ENCODE measurements around the gene HSPA1L.

HSPA1L gene

GRCh38 chr6:31825553-31825952 is 10.5 kb upstream of the HSPA1L start:
- TF ChIP-seq TAF1 (IDR thresholded peaks at IDR 0.05; ENCODE audit: borderline replicate concordance, insufficient read depth, low read length) (no peak), SIN3A (IDR thresholded peaks at IDR 0.05; ENCODE audit: borderline replicate concordance, insufficient read depth, low read length) (no peak), FOXP2 (optimal IDR thresholded peaks at IDR 0.05; ENCODE audit: borderline replicate concordance, extremely low read depth, extremely low read length, insufficient read depth) (no peak), REST (IDR thresholded peaks at IDR 0.05; ENCODE audit: insufficient read depth in 1 of 2, low read depth in 2 of 2, low read length in 2 of 2) (no peak), POLR2AphosphoS5 (IDR thresholded peaks at IDR 0.05; ENCODE audit: low read depth, low read length) (no peak)

- TF ChIP-seq REST (IDR thresholded peaks at IDR 0.05; ENCODE audit: insufficient read depth in 1 of 2, low read depth in 2 of 2, low read length in 2 of 2) (0 out of 4 replicates have a peak, but pooled peaks of 1 of the 2 experiments have one; percentile 35), FOXP2 (optimal IDR thresholded peaks at IDR 0.05; ENCODE audit: borderline replicate concordance, extremely low read depth, extremely low read length, insufficient read depth) (no peak), TAF1 (IDR thresholded peaks at IDR 0.05; ENCODE audit: borderline replicate concordance, insufficient read depth, low read length) (peak; percentile 58; the same call in 1 of the 2 replicates), POLR2AphosphoS5 (IDR thresholded peaks at IDR 0.05; ENCODE audit: low read depth, low read length) (peak; percentile 79), SIN3A (IDR thresholded peaks at IDR 0.05; ENCODE audit: borderline replicate concordance, insufficient read depth, low read length) (no peak)
Measured at GRCh38 chr6:31822036-31822821, 7.1 kb upstream of the HSPA1L start.

GRCh38 chr6:31821301-31822035 is 6.4 kb upstream of the HSPA1L start:
- TF ChIP-seq POLR2AphosphoS5 (IDR thresholded peaks at IDR 0.05; ENCODE audit: low read depth, low read length) (peak; percentile 87), SIN3A (IDR thresholded peaks at IDR 0.05; ENCODE audit: borderline replicate concordance, insufficient read depth, low read length) (0 out of 2 replicates have a peak, but pooled peaks have one; percentile 10), FOXP2 (optimal IDR thresholded peaks at IDR 0.05; ENCODE audit: borderline replicate concordance, extremely low read depth, extremely low read length, insufficient read depth) (no peak), TAF1 (IDR thresholded peaks at IDR 0.05; ENCODE audit: borderline replicate concordance, insufficient read depth, low read length) (0 out of 2 replicates have a peak, but pooled peaks have one; percentile 16)

- TF ChIP-seq SIN3A (IDR thresholded peaks at IDR 0.05; ENCODE audit: borderline replicate concordance, insufficient read depth, low read length) (no peak), REST (IDR thresholded peaks at IDR 0.05; ENCODE audit: insufficient read depth in 1 of 2, low read depth in 2 of 2, low read length in 2 of 2) (no peak), FOXP2 (optimal IDR thresholded peaks at IDR 0.05; ENCODE audit: borderline replicate concordance, extremely low read depth, extremely low read length, insufficient read depth) (no peak), TAF1 (IDR thresholded peaks at IDR 0.05; ENCODE audit: borderline replicate concordance, insufficient read depth, low read length) (no peak), POLR2AphosphoS5 (IDR thresholded peaks at IDR 0.05; ENCODE audit: low read depth, low read length) (no peak)
Measured at GRCh38 chr6:31819871-31820299, 4.8 kb upstream of the HSPA1L start.

- TF ChIP-seq SIN3A (IDR thresholded peaks at IDR 0.05; ENCODE audit: borderline replicate concordance, insufficient read depth, low read length): no peak
- no peak for TF ChIP-seq REST (IDR thresholded peaks at IDR 0.05; ENCODE audit: insufficient read depth in 1 of 2, low read depth in 2 of 2, low read length in 2 of 2)
- TF ChIP-seq POLR2AphosphoS5 (IDR thresholded peaks at IDR 0.05; ENCODE audit: low read depth, low read length): no peak
- no peak for TF ChIP-seq TAF1 (IDR thresholded peaks at IDR 0.05; ENCODE audit: borderline replicate concordance, insufficient read depth, low read length)
- no peak for TF ChIP-seq FOXP2 (optimal IDR thresholded peaks at IDR 0.05; ENCODE audit: borderline replicate concordance, extremely low read depth, extremely low read length, insufficient read depth)
Measured at GRCh38 chr6:31814677-31815024, 432 bp downstream of the HSPA1L start.
